Panc1 (cell line): ENCODE measurements around the gene GUCY1A1. TPM values are rescaled to one million over a fixed set of nuclear protein-coding genes. Genes with fewer than 3 reads are reported as not detected.

Experiments used
- ATAC-seq: fragments of 200-7000 bp; cut with Tn5 transposase; 2 replicates; pipeline ENCODE4 v1.9.1; 2020; ENCODE audit warnings: mild to moderate bottlenecking, moderate library complexity
- BruUV-seq: library from RNA; stranded (reverse); fragments of 400-500 nt; replicated peaks from 2 replicates; lab custom pipeline; 2021; lab: Mats Ljungman, UMichigan
- CTCF ChIA-PET: fragments of 300-600 bp; sonication (Branson Sonifier 250); formaldehyde crosslinking; loops from one replicate; lab custom pipeline; 2022; ENCODE audit warnings: antibody characterized with exemption; lab: Charles Lee
- POLR2A ChIA-PET: fragments of 300-600 bp; sonication (Branson Sonifier 250); formaldehyde crosslinking; loops from one replicate; lab custom pipeline; 2022; ENCODE audit warnings: antibody characterized with exemption; lab: Charles Lee
- DNase-seq: peaks from one replicate; pipeline ENCODE4 v3.0.0-alpha.2; 2010; ENCODE audit warnings: low read depth, low spot score
- H3K27ac ChIP-seq: 2 replicates; pipeline ENCODE4 v1.5.1; 2011; ENCODE audit warnings: mild to moderate bottlenecking, low read length, inconsistent platforms
- H3K27me3 ChIP-seq: fragments of 200-500 bp; sonication (Bioruptor generic); 2 replicates; pipeline ENCODE4 v1.6.0; 2014; ENCODE audit warnings: low read length, inconsistent platforms; ENCODE audit not compliant: control insufficient read depth, insufficient read depth
- H3K36me3 ChIP-seq: fragments of 200-500 bp; sonication (Bioruptor generic); 2 replicates; pipeline ENCODE4 v1.5.1; 2014; ENCODE audit warnings: inconsistent platforms, mild to moderate bottlenecking, low read length, moderate library complexity; ENCODE audit not compliant: control insufficient read depth, insufficient read depth
- H3K4me1 ChIP-seq: 2 replicates; pipeline ENCODE4 v1.5.1; 2011; ENCODE audit warnings: inconsistent platforms, mild to moderate bottlenecking, low read length, moderate library complexity; ENCODE audit not compliant: control insufficient read depth, insufficient read depth
- H3K4me3 ChIP-seq, 2 experiments: 2 replicates each; pipeline ENCODE4 v1.5.1; 2011 to 2012; ENCODE audit warnings: low read depth in 2 of 2, low read length in 2 of 2, mild to moderate bottlenecking in 2 of 2, inconsistent platforms in 1 of 2, moderate library complexity in 1 of 2
- H3K9me3 ChIP-seq: fragments of 200-500 bp; sonication (Bioruptor generic); 2 replicates; pipeline ENCODE4 v1.5.1; 2014; ENCODE audit warnings: low read depth, mild to moderate bottlenecking, inconsistent platforms, low read length, moderate library complexity; ENCODE audit not compliant: control insufficient read depth, insufficient read depth
- POLR2AphosphoS5 ChIP-seq: IDR thresholded peaks from 2 replicates; pipeline ENCODE4 v1.6.1; 2012; ENCODE audit warnings: mild to moderate bottlenecking, low read depth, low read length, moderate library complexity
- SIN3A ChIP-seq: IDR thresholded peaks from 2 replicates; pipeline ENCODE4 v1.6.1; 2012; ENCODE audit warnings: low read depth, mild to moderate bottlenecking, low read length, moderate library complexity, borderline replicate concordance; ENCODE audit not compliant: insufficient read depth
- TCF7L2 ChIP-seq: IDR thresholded peaks from 2 replicates; pipeline ENCODE4 v1.6.1; 2011; ENCODE audit warnings: mild to moderate bottlenecking, low read depth, low read length, inconsistent platforms
- in situ Hi-C: cut with HindIII; loops from 2 replicates; pipeline ENCODE4 v1.10.0; 2016; ENCODE audit warnings: low sequenced_read_pairs, low pct_unique_long_range_greater_than_20kb
- intact Hi-C: fragments of 100-400 bp; cut with micrococcal nuclease; formaldehyde crosslinking; loops from one replicate; pipeline ENCODE4 v1.10.0; 2022; ENCODE audit not compliant: unreplicated experiment
- total RNA-seq: library from RNA; stranded (reverse); gene quantifications from one replicate; pipeline ENCODE4 v1.2.1, GENCODE V29; 2021; ENCODE audit not compliant: unreplicated experiment
- TF ChIP-seq, protein P1 (sequence below), 2 experiments: IDR thresholded peaks; 2 replicates each; pipeline ENCODE4 v1.6.1; 2011 to 2012; ENCODE audit warnings: low read depth in 2 of 2, control low read depth in 1 of 2, low read length in 1 of 2, mild to moderate bottlenecking in 1 of 2, moderate library complexity in 1 of 2; ENCODE audit not compliant: insufficient read depth in 1 of 2
- TF ChIP-seq, protein P2 (sequence below): fragments of 450-650 bp; IDR thresholded peaks from 2 replicates; pipeline ENCODE4 v1.5.1; 2017; ENCODE audit warnings: mild to moderate bottlenecking

GUCY1A1 gene
- total RNA-seq, 1 experiment from 2014 or later = 0.57 TPM

DNA sequence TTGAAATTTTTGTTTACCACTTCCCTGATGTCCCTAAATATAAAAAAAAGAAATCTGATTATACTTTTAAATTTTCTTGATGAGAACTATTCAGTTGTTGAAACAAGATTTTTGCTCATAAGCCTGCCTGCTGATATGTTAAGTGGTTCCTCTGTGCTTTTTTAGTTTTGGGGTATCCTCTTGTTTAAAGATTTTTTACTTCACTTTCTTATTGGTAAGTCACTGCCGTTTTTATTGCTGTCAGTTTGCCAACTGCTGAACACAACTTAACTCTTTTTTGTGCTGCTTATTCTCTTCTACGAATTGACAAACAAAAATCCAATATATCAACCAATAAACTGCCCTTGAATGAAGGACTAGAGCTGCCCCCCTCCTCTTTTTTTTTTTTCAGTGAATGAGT, 39.5 kb downstream of the GUCY1A1 start:
- Histone ChIP-seq H3K4me3 (no peak overlapping the region), H3K27ac (no peak overlapping the region), H3K4me1 (no peaks in the 10 kb centered on the region), H3K9me3 (no peaks in the 10 kb centered on the region), H3K27me3 (no peaks in the 10 kb centered on the region), H3K36me3 (no peaks in the 10 kb centered on the region)
- ChIA-PET POLR2A (no interaction called here), CTCF (no interaction called here)
- DNase-seq (no peak), ATAC-seq (no peak)
- intact Hi-C loops (no loop called here), in situ Hi-C loops (no loop called here)
- TF ChIP-seq TCF7L2 = no peak
- TF ChIP-seq POLR2AphosphoS5 = no peak
- no TSS peak for BruUV-seq

DNA sequence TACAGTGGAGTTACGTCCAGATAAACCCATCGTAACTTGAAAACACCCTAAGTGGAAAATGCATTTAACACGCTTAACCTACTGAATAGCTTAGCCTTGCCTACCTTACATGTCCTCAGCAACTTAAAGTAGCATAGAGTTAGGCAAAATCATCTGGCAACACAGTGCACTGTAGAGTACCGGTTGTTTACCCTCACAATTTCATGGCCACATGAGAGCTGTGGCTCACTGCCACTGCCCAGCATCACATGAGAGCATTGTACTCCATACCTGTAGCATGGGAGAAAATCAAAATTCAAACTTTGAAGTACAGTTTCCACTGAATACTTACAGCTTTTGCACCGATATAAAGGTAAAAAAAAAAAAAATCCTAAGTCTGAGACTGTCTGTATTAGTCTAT, 40.6 kb downstream of the GUCY1A1 start:
- DNase-seq = no peak
- no peak overlapping the region for H3K4me3 ChIP-seq
- H3K27me3 ChIP-seq = no peaks in the 10 kb centered on the region
- intact Hi-C loops (no loop called here), in situ Hi-C loops (no loop called here)
- ATAC-seq = no peak
- no peaks in the 10 kb centered on the region for H3K36me3 ChIP-seq
- TF ChIP-seq, protein P1, sequence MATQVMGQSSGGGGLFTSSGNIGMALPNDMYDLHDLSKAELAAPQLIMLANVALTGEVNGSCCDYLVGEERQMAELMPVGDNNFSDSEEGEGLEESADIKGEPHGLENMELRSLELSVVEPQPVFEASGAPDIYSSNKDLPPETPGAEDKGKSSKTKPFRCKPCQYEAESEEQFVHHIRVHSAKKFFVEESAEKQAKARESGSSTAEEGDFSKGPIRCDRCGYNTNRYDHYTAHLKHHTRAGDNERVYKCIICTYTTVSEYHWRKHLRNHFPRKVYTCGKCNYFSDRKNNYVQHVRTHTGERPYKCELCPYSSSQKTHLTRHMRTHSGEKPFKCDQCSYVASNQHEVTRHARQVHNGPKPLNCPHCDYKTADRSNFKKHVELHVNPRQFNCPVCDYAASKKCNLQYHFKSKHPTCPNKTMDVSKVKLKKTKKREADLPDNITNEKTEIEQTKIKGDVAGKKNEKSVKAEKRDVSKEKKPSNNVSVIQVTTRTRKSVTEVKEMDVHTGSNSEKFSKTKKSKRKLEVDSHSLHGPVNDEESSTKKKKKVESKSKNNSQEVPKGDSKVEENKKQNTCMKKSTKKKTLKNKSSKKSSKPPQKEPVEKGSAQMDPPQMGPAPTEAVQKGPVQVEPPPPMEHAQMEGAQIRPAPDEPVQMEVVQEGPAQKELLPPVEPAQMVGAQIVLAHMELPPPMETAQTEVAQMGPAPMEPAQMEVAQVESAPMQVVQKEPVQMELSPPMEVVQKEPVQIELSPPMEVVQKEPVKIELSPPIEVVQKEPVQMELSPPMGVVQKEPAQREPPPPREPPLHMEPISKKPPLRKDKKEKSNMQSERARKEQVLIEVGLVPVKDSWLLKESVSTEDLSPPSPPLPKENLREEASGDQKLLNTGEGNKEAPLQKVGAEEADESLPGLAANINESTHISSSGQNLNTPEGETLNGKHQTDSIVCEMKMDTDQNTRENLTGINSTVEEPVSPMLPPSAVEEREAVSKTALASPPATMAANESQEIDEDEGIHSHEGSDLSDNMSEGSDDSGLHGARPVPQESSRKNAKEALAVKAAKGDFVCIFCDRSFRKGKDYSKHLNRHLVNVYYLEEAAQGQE (IDR thresholded peaks at IDR 0.05; ENCODE audit: insufficient read depth in 1 of 2, low read depth in 2 of 2, low read length in 1 of 2) = no peak
- TF ChIP-seq TCF7L2 (no peak), POLR2AphosphoS5 (no peak), SIN3A (no peak)
- TF ChIP-seq, protein P2, sequence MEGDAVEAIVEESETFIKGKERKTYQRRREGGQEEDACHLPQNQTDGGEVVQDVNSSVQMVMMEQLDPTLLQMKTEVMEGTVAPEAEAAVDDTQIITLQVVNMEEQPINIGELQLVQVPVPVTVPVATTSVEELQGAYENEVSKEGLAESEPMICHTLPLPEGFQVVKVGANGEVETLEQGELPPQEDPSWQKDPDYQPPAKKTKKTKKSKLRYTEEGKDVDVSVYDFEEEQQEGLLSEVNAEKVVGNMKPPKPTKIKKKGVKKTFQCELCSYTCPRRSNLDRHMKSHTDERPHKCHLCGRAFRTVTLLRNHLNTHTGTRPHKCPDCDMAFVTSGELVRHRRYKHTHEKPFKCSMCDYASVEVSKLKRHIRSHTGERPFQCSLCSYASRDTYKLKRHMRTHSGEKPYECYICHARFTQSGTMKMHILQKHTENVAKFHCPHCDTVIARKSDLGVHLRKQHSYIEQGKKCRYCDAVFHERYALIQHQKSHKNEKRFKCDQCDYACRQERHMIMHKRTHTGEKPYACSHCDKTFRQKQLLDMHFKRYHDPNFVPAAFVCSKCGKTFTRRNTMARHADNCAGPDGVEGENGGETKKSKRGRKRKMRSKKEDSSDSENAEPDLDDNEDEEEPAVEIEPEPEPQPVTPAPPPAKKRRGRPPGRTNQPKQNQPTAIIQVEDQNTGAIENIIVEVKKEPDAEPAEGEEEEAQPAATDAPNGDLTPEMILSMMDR = no peak
- no peak overlapping the region for H3K27ac ChIP-seq
- BruUV-seq = no TSS peak
- H3K9me3 ChIP-seq = no peaks in the 10 kb centered on the region
- ChIA-PET CTCF (no interaction called here), POLR2A (no interaction called here)
- H3K4me1 ChIP-seq = no peaks in the 10 kb centered on the region

DNA sequence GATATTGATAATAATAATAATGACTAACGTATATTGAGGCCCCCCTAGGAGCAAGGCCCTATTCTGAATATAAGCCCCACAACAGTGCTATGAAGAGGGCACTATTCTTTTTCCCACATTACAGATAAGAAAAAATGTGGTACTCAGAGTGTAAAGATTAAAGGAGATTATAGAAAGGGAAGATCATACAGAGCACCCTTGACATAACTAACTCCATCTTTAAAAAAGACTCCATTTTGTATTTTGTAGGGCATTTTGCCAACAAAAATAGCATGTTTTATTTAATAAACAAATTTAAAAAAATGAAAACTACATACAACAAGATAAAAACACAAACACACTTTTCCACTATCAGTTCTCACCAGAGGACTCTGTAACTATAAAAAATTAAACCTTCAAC, 42.1 kb downstream of the GUCY1A1 start:
- TF ChIP-seq, protein P1 (IDR thresholded peaks at IDR 0.05; ENCODE audit: insufficient read depth in 1 of 2, low read depth in 2 of 2, low read length in 1 of 2) = no peak
- no peak for TF ChIP-seq SIN3A
- no peak for TF ChIP-seq TCF7L2
- TF ChIP-seq, protein P2 = no peak
- TF ChIP-seq POLR2AphosphoS5 = no peak
- ChIA-PET POLR2A (no interaction called here), CTCF (no interaction called here)
- Histone ChIP-seq H3K36me3 (no peaks in the 10 kb centered on the region), H3K9me3 (no peaks in the 10 kb centered on the region), H3K4me3 (no peak overlapping the region), H3K27me3 (no peaks in the 10 kb centered on the region), H3K27ac (no peak overlapping the region), H3K4me1 (no peaks in the 10 kb centered on the region)
- ATAC-seq = no peak
- in situ Hi-C loops = no loop called here
- no TSS peak for BruUV-seq
- intact Hi-C loops = no loop called here
- DNase-seq = no peak
